Measurements from ENCODE around the gene SLC16A3. TPM values are rescaled to one million over a fixed set of nuclear protein-coding genes. Genes with fewer than 3 reads are reported as not detected.

SLC16A3 gene
- total RNA-seq, 2 donors from 2014 or later: 2.0 to 5.4 TPM

- no peak overlapping the region for H3K4me3 ChIP-seq
- ATAC-seq: peak; percentile 27
- intact Hi-C loops (cut with DNase I): no loop called here
- 45 to 70% methylated on average over 19 to 22 of the region's 27 CpGs for WGBS, 2 donors
- peaks cover 9 to 28% of the 10 kb centered on the region in 2 donors for H3K36me3 ChIP-seq (replicated peaks in 1 of 2; ENCODE audit: insufficient read depth in 1 of 2, low read depth in 2 of 2)
- peaks cover 51% of the 10 kb centered on the region for H3K4me1 ChIP-seq
- DNase-seq: peak in 3 of 4 donors; percentile 62 to 81 (median 70)
- no peaks in the 10 kb centered on the region for H3K9me3 ChIP-seq
- H3K27me3 ChIP-seq: no peaks in the 10 kb centered on the region
- TF ChIP-seq POLR2A (IDR thresholded peaks at IDR 0.05): no peak
- TF ChIP-seq, protein P1, sequence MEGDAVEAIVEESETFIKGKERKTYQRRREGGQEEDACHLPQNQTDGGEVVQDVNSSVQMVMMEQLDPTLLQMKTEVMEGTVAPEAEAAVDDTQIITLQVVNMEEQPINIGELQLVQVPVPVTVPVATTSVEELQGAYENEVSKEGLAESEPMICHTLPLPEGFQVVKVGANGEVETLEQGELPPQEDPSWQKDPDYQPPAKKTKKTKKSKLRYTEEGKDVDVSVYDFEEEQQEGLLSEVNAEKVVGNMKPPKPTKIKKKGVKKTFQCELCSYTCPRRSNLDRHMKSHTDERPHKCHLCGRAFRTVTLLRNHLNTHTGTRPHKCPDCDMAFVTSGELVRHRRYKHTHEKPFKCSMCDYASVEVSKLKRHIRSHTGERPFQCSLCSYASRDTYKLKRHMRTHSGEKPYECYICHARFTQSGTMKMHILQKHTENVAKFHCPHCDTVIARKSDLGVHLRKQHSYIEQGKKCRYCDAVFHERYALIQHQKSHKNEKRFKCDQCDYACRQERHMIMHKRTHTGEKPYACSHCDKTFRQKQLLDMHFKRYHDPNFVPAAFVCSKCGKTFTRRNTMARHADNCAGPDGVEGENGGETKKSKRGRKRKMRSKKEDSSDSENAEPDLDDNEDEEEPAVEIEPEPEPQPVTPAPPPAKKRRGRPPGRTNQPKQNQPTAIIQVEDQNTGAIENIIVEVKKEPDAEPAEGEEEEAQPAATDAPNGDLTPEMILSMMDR (IDR thresholded peaks at IDR 0.05): no peak
- H3K27ac ChIP-seq: peak overlapping the region; percentile 52 to 74 (median 62)
Observed at GRCh38 chr17:82241183-82241925, 12.5 kb downstream of the SLC16A3 start.

DNA sequence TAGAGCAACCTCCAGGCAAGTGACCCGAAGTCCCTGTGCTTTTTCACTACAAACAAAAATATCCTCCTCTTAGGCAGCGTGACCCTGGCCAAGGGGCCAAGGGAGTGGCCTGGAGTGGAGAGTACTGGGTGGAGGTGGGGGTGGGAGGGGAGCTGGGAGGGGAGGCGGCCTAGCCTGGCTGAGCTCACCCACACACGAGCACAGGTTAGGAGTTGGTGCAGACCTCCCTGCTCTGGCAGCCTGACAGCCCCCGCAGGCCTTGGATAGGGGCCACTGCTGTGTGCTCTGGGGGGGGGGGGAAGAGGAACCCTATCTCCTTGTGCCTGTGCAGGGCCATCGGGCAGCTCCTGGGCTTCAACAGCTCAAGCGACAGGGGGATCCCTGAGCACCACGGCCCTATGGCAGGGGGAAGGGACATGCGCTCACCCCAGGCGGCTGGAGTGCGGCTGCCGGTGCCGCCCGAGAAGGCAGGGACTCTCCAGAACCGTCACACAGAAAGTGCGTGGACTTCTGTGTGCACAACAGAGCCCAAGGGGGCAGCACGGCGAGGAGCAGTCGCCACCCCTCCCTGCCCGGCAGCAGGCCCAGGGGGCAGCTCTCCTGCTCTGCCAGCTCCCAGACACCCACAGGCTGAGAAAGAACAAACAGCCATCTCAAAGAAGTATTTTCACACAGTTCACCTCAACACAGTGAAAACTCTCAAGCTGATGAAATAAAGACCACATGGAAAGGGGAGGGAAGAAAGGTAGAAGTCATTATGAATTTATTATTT is 13.3 kb downstream of the SLC16A3 start:
- DNase-seq: peak in 1 of 4 donors; percentile 56
- TF ChIP-seq, protein P1 (IDR thresholded peaks at IDR 0.05): no peak
- TF ChIP-seq POLR2A (IDR thresholded peaks at IDR 0.05): no peak
- Histone ChIP-seq H3K36me3 (replicated peaks in 1 of 2; ENCODE audit: insufficient read depth in 1 of 2, low read depth in 2 of 2) (peaks cover 9 to 32% of the 10 kb centered on the region in 2 donors), H3K27me3 (no peaks in the 10 kb centered on the region), H3K4me3 (no peak overlapping the region), H3K9me3 (no peaks in the 10 kb centered on the region), H3K27ac (peak overlapping the region; percentile 52 to 74 (median 62)), H3K4me1 (peaks cover 49% of the 10 kb centered on the region)
- WGBS, 2 donors: 21 to 32% methylated on average over 5 to 20 of the region's 20 CpGs
- ATAC-seq: peak; percentile 9
- intact Hi-C loops (cut with DNase I): no loop called here

GRCh38 chr17:82242698-82242976 is 13.8 kb downstream of the SLC16A3 start:
- ATAC-seq: no peak
- no peaks in the 10 kb centered on the region for H3K27me3 ChIP-seq
- peaks cover 9 to 34% of the 10 kb centered on the region in 2 donors for H3K36me3 ChIP-seq (replicated peaks in 1 of 2; ENCODE audit: insufficient read depth in 1 of 2, low read depth in 2 of 2)
- intact Hi-C loops (cut with DNase I): no loop called here
- H3K4me3 ChIP-seq: no peak overlapping the region
- peaks cover 54% of the 10 kb centered on the region for H3K4me1 ChIP-seq
- no peak for TF ChIP-seq POLR2A (IDR thresholded peaks at IDR 0.05)
- TF ChIP-seq, protein P1 (IDR thresholded peaks at IDR 0.05): no peak
- DNase-seq: no peak
- H3K27ac ChIP-seq: peak overlapping the region; percentile 52 to 74 (median 62)
- WGBS, 2 donors: 44 to 47% methylated on average over 14 to 24 of the region's 24 CpGs
- no peaks in the 10 kb centered on the region for H3K9me3 ChIP-seq

GRCh38 chr17:82242977-82243647 is 14.3 kb downstream of the SLC16A3 start:
- ATAC-seq (peak; percentile 76), DNase-seq (peak; percentile 86 to 93 (median 90))
- Histone ChIP-seq H3K36me3 (replicated peaks in 1 of 2; ENCODE audit: insufficient read depth in 1 of 2, low read depth in 2 of 2) (peaks cover 12 to 34% of the 10 kb centered on the region in 2 donors), H3K27ac (peak overlapping the region; percentile 52 to 74 (median 62)), H3K4me3 (no peak overlapping the region), H3K9me3 (no peaks in the 10 kb centered on the region), H3K4me1 (peaks cover 54% of the 10 kb centered on the region), H3K27me3 (no peaks in the 10 kb centered on the region)
- intact Hi-C loops (cut with DNase I): no loop called here
- TF ChIP-seq POLR2A (IDR thresholded peaks at IDR 0.05): no peak
- TF ChIP-seq, protein P1 (IDR thresholded peaks at IDR 0.05): no peak
- WGBS, 2 donors: 18 to 47% methylated on average over 9 to 29 of the region's 29 CpGs

Measured in body of pancreas (tissue), 4 donors.